ENCODE measurements around the gene KHK.

The KHK gene

GRCh38 chr2:27138111-27138510 lies 51.5 kb downstream of the KHK start:
- no peak overlapping the region for H3K4me3 ChIP-seq (replicated peaks; ENCODE audit: low read depth, low read length)
- DNase-seq (ENCODE audit: extremely low read depth, low read depth) = no peak
- TF ChIP-seq CTCF (IDR thresholded peaks at IDR 0.05; ENCODE audit: low read depth, low read length, missing control alignments) = no peak

GRCh38 chr2:27139310-27139709 lies 52.7 kb downstream of the KHK start, which contains the start of gene PRR30:
Gene PRR30, minus strand, starts transcription at chr2:27139410. Its CDS starts 1,081 bp downstream, at chr2:27138329.
- no peak for TF ChIP-seq CTCF (IDR thresholded peaks at IDR 0.05; ENCODE audit: low read depth, low read length, missing control alignments)
- no peak within 1 kb of the TSS for H3K4me3 ChIP-seq (replicated peaks; ENCODE audit: low read depth, low read length)
- DNase-seq (ENCODE audit: extremely low read depth, low read depth) = no peak

DNA sequence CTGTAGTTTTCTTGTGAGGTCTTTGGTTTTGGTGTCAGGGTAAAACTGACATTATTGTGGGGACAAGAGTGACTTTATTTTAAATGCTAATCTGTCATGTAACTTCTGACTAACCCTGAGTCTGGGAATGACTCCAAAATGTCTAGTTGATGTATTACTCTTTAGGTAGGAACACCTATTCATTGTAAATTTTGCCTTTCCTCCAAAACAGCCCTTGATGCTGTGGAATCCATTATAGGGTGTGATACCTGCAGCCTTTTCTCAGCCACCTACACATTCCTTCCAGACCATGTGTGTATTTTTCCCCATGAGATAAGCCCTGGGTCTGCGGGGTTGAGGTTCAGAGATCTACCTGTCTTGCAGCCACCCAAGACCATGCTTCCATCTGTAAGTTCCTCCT lies 56.7 kb downstream of the KHK start:
- TF ChIP-seq CTCF (IDR thresholded peaks at IDR 0.05; ENCODE audit: low read depth, low read length, missing control alignments) = no peak
- H3K4me3 ChIP-seq (replicated peaks; ENCODE audit: low read depth, low read length) = no peak overlapping the region
- DNase-seq (ENCODE audit: extremely low read depth, low read depth) = no peak

DNA sequence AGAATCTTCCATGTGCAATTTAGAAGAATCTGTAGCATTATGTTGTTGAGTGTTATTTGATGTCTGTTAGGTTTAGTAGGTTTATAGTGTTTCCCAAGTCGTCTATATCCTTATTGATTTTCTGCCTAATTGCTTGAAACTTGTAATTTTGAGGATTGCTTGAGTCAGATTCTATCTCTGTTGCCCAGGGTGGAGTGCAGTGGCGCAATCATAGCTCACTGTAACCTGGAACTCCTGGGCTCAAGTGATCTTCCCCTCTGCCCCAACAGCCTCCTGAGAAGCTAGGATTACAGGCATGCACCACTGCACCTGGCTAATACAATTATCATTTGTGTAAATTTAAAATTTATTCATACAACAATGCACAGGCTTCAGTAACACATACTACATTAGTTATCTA lies 59.1 kb downstream of the KHK start:
- no peak for DNase-seq (ENCODE audit: extremely low read depth, low read depth)
- H3K4me3 ChIP-seq (replicated peaks; ENCODE audit: low read depth, low read length) = no peak overlapping the region
- TF ChIP-seq CTCF (IDR thresholded peaks at IDR 0.05; ENCODE audit: low read depth, low read length, missing control alignments) = no peak

- no peak for TF ChIP-seq CTCF (IDR thresholded peaks at IDR 0.05; ENCODE audit: low read depth, low read length, missing control alignments)
- no peak for DNase-seq (ENCODE audit: extremely low read depth, low read depth)
- H3K4me3 ChIP-seq (replicated peaks; ENCODE audit: low read depth, low read length) = no peak overlapping the region
Measured at GRCh38 chr2:27147935-27148334, 61.4 kb downstream of the KHK start.

- DNase-seq (ENCODE audit: extremely low read depth, low read depth) = no peak
- H3K4me3 ChIP-seq (replicated peaks; ENCODE audit: low read depth, low read length) = no peak within 1 kb of the TSS
- TF ChIP-seq CTCF (IDR thresholded peaks at IDR 0.05; ENCODE audit: low read depth, low read length, missing control alignments) = no peak
Measured at GRCh38 chr2:27148801-27149439, 62.3 kb downstream of the KHK start, which contains the start of gene TCF23. Gene TCF23, plus strand, starts transcription at chr2:27149004. Its CDS starts 130 bp downstream, at chr2:27149134.
